HTR-8/SVneo (cell line): ENCODE measurements around the gene TBC1D19.

Experiments
- DNase-seq: peaks from one replicate; pipeline ENCODE4 v3.0.0; 2011; ENCODE audit warnings: low spot score, mixed read lengths; ENCODE audit not compliant: insufficient read length
- FAIRE-seq: peaks from 2 replicates; lab custom pipeline; 2011; peaks lifted over from hg19 to GRCh38; lab: Jason Lieb, UNC

TBC1D19 gene

GRCh38 chr4:26726655-26727387 is 142.9 kb downstream of the TBC1D19 start:
- no peak for DNase-seq
- no peak for FAIRE-seq

GRCh38 chr4:26727844-26728243 is 144.0 kb downstream of the TBC1D19 start:
- FAIRE-seq (no peak), DNase-seq (no peak)

- DNase-seq (no peak), FAIRE-seq (no peak)
These were observed 145.1 kb downstream of the TBC1D19 start for GRCh38 chr4:26729027-26729426.

DNA sequence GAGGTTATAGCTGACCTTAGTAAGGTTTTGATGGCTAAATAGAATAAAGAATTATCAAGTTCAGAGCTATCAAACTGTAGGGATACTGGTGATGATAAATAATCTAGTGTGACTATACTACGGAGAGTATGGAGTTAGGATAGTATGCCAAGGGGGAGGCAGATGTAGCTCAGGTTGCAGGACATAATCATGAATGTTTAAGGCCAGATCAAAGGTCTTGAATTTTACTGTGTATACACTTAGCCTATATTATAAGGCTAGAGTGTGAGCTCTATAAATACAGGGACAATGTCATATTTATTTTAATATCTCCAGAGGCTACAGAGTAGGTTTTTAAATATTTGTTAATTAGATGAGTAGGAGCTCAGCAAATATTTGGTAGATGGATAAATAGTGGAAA is 145.7 kb downstream of the TBC1D19 start:
- no peak for FAIRE-seq
- no peak for DNase-seq

- no peak for FAIRE-seq
- no peak for DNase-seq
These were observed 147.6 kb downstream of the TBC1D19 start for GRCh38 chr4:26731351-26732035.

DNA sequence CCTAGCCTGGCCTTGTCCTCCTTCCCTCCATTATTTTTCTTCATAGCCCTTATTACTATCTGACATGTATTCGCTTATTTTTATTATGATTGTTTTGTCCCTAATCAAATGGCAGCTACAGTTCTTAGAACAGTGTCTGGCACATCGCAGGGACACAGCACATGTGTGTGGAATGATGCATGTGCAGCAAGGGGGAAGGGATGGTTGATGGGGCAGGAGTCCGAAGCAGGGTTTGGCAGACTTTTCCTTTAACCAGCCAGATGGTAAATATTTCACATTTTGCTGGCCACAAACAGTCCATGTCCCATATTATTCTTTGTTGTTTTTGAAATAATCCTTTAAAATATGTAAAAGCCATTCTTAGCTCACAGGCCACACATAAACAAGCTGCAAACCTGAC is 148.5 kb downstream of the TBC1D19 start:
- DNase-seq (no peak), FAIRE-seq (no peak)

- FAIRE-seq (no peak), DNase-seq (no peak)
These were observed 152.7 kb downstream of the TBC1D19 start for GRCh38 chr4:26736621-26737020.

- FAIRE-seq = no peak
- no peak for DNase-seq
These were observed 153.5 kb downstream of the TBC1D19 start for GRCh38 chr4:26737385-26737784.

DNA sequence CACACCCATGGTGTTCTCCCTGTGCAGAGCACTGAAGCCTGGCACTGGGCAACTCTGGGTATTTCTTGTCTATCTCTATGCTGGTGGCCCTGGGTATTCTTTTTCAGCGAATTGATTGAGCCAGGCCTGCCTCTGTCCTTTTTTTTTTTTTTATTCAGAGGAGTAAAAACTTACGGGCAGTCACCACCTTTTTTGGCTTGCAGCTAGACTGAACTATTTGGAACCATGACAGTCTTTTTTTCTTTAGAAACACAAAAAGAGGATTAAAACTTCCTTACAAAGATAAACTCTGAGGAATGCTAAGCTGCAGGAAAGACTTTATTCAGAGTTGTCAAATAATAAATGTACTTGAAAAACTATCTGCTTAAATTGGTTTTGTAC is 157.6 kb downstream of the TBC1D19 start:
- FAIRE-seq = no peak
- no peak for DNase-seq

DNA sequence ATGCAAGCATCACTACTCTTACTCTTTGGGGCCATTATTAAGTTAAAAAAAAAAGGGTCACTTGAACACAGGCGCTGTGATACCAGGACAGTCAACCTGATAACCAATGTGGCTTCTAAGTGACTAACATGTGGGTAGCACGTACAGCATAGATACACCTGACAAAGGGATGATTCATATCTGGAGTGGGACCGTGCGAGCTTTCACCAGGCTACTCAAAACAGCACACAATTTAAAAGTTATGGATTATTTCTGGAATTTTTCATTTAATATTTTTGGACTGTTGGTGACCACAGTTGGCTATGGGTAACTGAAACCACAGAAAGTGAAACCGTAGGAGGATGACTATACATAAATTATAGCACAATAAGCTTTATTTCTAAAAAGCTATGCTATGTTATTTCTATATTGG is 162.9 kb downstream of the TBC1D19 start:
- FAIRE-seq (no peak), DNase-seq (no peak)

GRCh38 chr4:26748811-26749210 is 164.9 kb downstream of the TBC1D19 start:
- no peak for FAIRE-seq
- DNase-seq = no peak

GRCh38 chr4:26749867-26750266 is 166.0 kb downstream of the TBC1D19 start:
- DNase-seq (no peak), FAIRE-seq (no peak)

DNA sequence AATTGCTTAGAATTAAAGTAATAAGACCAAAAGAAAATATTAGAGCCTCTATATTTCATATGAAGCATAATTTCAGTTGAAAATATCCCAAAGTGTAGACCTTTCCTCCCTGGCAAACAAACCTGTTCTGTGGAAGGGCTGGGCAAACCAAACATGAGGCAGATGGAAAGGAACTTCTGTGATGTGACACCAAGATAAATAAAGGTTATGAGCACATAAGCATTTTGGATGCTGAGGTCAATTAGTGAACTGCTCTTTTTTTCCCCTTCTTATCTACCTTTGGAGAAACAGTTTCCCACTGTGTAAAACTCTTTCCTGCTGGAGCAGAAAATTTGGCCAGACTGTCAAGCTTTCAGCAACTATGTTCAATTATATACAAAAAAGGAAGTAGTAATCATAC is 167.1 kb downstream of the TBC1D19 start:
- FAIRE-seq = no peak
- DNase-seq = no peak

DNA sequence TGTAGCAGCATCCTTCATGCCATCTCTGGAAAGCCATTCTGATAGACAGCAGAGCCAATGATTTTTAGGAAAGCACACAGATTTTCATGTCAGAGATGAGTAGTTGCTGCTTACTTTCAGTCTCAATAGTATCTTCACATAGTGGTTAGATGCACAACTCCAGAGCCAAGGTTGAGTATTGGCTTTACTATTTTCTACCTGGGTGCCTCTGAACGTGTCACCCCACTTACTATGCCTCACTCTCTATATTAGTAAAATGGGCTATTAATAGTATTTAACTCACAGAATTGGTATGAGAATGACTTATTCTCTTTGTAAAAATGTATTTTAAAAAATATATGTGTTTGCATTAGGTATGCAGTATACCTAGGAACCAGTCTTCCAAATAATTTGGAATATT is 168.0 kb downstream of the TBC1D19 start:
- DNase-seq (no peak), FAIRE-seq (no peak)

DNA sequence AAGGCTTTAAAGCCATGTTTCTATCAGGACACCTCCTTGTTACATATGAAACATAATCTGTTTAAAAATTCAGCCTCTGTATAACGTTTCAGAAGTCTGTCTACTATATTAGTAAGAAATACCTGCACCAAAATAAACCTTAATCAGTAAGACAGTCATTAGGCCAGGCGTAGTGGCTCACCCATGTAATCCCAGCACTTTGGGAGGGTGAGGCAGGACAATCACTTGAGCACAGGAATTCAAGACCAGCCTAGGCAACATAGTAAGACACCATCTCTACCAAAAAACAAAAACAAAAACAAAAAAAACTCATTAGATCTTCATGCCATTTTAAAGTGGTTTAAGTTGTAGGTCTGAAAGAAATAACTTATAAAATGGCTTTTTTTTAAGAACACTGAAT is 169.3 kb downstream of the TBC1D19 start:
- DNase-seq = no peak
- FAIRE-seq = no peak

- FAIRE-seq (no peak), DNase-seq (no peak)
These were observed 169.7 kb downstream of the TBC1D19 start for GRCh38 chr4:26753617-26754016.

DNA sequence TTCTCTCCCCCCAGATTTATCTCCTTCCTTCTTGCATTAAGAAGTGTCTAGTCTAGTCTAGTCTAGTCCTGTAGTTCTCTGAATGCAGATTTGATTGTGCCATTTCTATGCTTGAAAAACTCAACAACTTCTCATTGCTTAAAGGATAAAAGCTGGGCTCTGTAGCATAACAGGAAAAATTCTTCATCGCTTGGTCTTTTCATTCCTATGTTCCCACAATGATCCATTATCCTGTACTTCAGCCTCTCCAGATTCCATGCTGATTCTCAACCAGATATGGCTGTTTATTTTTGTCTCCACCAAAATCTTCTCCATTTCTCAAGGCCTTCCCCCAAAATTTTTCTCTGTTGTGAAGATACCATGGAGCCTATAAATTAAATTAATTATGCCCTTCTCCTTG is 173.9 kb downstream of the TBC1D19 start:
- DNase-seq (no peak), FAIRE-seq (no peak)

DNA sequence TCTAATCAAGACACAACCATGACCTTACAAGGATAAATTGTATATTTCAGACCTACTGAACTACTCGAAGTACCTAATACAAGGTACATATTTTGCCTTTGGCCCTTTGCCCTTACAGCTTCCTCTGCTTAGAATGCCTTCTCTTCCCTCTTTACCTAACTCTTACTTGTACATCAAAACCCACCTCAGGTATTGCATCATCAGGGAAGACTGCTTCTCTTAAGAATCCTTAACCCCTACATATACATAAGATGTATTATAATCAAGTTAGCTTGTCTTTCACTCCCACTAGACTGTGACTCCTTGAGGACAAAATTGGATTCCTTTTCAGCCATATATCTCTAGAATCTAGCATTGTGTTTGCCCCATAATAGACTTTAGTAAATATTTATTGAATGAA is 175.0 kb downstream of the TBC1D19 start:
- DNase-seq = no peak
- no peak for FAIRE-seq

GRCh38 chr4:26762650-26763049 is 178.8 kb downstream of the TBC1D19 start:
- FAIRE-seq (peak; percentile 28), DNase-seq (no peak)

- DNase-seq (no peak), FAIRE-seq (no peak)
These were observed 179.2 kb downstream of the TBC1D19 start for GRCh38 chr4:26763063-26763462.

GRCh38 chr4:26763648-26764047 is 179.8 kb downstream of the TBC1D19 start:
- DNase-seq = no peak
- FAIRE-seq = no peak

GRCh38 chr4:26764231-26764630 is 180.3 kb downstream of the TBC1D19 start:
- DNase-seq (no peak), FAIRE-seq (no peak)
